ENCODE data around the gene TEX38.
"Not testable (repeated sequence)": the region's sequence is repeated elsewhere in the genome, so short reads cannot be mapped to it uniquely, and the experiment has no call there.

The TEX38 gene

GRCh38 chr1:46656643-46657042, 15.0 kb upstream of the TEX38 start:
- no peak for DNase-seq

- DNase-seq = no peak
Measured at GRCh38 chr1:46657775-46658174, 13.9 kb upstream of the TEX38 start.

GRCh38 chr1:46659307-46659870, 12.3 kb upstream of the TEX38 start:
- no peak for DNase-seq

GRCh38 chr1:46660116-46660515, 11.5 kb upstream of the TEX38 start:
- not testable (repeated sequence) for DNase-seq

GRCh38 chr1:46662919-46663318, 8.7 kb upstream of the TEX38 start:
- DNase-seq = not testable (repeated sequence)

GRCh38 chr1:46665983-46666382, 5.7 kb upstream of the TEX38 start:
- no peak for DNase-seq

- peak; percentile 44 for DNase-seq
Measured at GRCh38 chr1:46667782-46668760, 3.6 kb upstream of the TEX38 start, which contains the start of gene ATPAF1. Gene ATPAF1, minus strand, starts transcription at chr1:46668364. Its CDS starts 42 bp downstream, at chr1:46668322.

GRCh38 chr1:46670134-46670533, 1.5 kb upstream of the TEX38 start:
- no peak for DNase-seq

GRCh38 chr1:46672696-46673095, 1.0 kb downstream of the TEX38 start:
- DNase-seq = no peak

- peak; percentile 5 for DNase-seq
Measured at GRCh38 chr1:46673749-46674182, 2.1 kb downstream of the TEX38 start.

GRCh38 chr1:46675549-46676314, 4.1 kb downstream of the TEX38 start:
- DNase-seq = no peak

GRCh38 chr1:46676531-46676930, 4.9 kb downstream of the TEX38 start:
- DNase-seq = no peak

- no peak for DNase-seq
Measured at GRCh38 chr1:46677339-46677738, 5.7 kb downstream of the TEX38 start.

- DNase-seq = no peak
Measured at GRCh38 chr1:46679789-46680573, 8.3 kb downstream of the TEX38 start.

- DNase-seq = no peak
Measured at GRCh38 chr1:46681333-46682034, 9.8 kb downstream of the TEX38 start.

GRCh38 chr1:46682064-46682463, 10.4 kb downstream of the TEX38 start:
- no peak for DNase-seq

- DNase-seq = no peak
Measured at GRCh38 chr1:46684670-46685069, 13.0 kb downstream of the TEX38 start.

GRCh38 chr1:46686255-46686654, 14.6 kb downstream of the TEX38 start:
- DNase-seq = no peak

GRCh38 chr1:46687093-46687659, 15.5 kb downstream of the TEX38 start:
- DNase-seq = no peak

- DNase-seq = no peak
Measured at GRCh38 chr1:46687921-46688509, 16.4 kb downstream of the TEX38 start.

- no peak for DNase-seq
Measured at GRCh38 chr1:46689356-46689755, 17.7 kb downstream of the TEX38 start.
